T-helper 2 cell (primary cell): Measurements from ENCODE around the gene MIA.
A peak's percentile ranks its signal among the peaks of the same experiment; 100 is the strongest.
"Not testable (repeated sequence)": the region's sequence is repeated elsewhere in the genome, so short reads cannot be mapped to it uniquely, and the experiment has no call there.

Experiments
- DNase-seq, 5 experiments: peaks; one replicate each; pipeline versions ENCODE4 v3.0.0 to v3.0.0-alpha.2; 2012 to 2022

MIA gene

DNA sequence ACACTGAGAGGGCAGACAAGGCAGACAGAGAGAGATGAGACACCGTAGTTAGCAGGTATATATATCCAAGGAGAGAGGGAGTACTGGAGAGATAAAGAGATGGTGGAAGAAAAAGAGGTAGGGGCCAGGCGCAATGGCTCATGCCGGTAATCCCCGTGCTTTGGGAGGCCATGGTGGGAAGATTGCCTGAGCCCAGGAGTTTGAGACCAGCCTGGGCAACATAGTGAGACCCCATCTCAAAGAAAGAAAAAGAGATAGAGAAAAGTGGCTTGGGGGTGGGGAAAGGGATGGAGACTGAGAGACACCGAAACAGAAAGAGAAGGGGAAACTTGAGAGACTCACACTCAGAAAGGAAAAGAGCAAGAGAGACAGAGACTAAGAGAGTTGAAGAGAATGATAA is 5.3 kb downstream of the MIA start:
- DNase-seq: no peak

DNA sequence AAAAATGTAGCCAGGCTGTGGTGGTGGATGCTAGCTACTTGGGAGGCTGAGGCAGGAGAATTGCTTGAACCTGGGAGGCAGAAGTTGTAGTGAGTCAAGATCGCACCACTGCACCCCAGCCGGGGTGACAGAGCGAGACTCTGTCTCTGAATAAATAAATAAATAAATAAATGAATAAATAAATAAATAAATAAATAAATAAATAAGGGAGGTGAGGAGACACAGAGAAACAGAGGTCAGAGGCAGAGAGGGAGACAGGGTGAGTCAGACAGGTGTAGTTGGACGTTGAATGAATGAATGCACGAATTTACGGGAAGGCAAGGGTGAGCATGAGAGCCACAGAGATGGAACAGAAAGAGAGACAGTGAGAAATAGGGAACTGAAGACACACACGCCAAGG is 5.8 kb downstream of the MIA start:
- no peak for DNase-seq

DNA sequence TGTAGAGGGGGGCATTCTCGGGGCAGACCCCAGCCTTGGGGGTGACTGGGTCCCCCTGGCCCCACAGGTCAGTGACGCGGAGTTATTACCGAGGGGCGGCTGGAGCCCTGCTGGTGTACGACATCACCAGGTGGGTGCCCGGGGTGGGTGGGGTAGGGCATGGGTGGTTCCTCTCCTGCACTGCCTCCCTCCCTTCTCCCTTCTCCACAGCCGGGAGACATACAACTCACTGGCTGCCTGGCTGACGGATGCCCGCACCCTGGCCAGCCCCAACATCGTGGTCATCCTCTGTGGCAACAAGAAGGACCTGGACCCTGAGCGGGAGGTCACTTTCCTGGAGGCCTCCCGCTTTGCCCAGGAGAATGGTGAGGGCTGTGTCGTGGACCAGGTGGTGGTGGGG is 8.4 kb downstream of the MIA start:
- DNase-seq: no peak

DNA sequence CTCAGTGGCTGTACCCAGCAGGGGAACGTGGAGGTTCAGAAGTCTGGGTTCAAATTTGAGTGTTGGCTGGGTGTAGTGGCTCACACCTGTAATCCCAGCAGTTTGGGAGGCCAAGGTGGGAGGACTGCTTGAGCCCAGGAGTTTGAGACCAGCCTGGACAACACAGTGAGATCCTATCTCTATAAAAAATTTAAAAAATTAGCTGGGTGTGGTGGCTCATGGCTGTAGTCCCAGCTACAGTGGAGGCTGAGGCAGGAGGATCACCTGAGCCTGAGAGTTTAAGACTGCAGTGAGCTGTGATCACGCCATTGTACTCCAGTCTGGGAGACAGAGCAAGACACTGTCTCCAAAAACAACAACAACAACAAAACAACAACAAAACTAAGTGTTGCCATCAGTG is 8.8 kb downstream of the MIA start:
- not testable (repeated sequence) for DNase-seq

DNA sequence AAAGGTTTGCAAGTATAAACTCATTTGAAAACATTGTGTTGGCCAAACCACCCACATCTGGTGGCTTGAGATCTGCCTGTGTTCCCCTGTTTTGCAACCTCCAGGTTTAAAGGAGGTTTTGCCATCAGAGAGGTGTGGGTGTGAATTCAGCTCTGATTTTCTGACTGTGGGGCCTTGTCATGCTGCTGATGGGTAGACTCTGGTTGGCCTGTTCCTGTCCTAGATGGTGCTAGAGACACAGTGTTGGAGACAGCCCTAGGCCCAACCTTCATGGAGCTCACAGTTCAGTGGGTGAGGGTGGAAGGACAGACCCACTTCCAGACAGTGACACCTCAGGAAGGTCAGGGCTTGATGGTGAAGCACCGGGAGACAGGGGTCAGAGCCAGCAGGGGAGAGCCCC is 10.2 kb downstream of the MIA start:
- DNase-seq: peak in 1 of 5 experiments; percentile 30

DNA sequence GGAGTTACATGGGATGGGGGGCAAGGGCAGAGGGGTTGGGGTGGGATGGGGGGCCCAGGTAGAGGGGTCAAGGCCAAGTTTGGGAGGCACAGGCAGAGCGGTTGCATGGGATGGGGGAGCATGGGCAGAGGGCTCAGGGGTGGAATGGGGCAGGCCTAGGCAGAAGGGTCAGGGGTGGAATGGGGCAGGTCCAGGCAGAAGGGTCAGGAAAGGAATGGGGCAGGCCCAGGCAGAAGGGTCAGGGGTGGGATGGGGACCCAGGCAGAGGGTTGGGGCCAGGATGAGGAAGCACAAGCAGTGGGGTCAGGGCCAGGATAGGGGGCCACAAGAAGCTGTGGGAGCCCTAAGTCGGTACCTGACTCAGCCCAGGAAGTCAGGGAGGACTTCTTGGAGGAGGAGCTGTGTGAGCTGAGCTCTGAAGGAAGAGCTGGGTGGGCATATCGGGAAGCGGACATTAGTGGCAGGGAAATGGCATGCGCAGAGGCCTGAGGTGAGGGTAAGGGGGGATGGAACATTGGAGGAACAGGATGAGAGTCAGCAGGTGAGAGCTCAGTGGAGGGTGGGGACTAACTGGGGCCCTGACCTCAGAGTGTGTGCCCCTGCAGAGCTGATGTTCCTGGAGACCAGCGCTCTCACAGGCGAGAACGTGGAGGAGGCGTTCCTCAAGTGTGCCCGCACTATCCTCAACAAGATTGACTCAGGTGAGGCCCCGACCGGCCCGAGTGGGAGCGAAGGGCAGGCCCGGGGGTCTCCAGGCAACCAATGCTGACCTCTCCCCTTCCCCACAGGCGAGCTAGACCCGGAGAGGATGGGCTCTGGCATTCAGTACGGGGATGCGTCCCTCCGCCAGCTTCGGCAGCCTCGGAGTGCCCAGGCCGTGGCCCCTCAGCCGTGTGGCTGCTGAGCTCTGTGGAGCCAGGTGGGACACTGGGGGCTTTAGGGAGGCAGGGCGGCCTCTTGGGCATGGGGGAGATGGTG is 11.0 kb downstream of the MIA start:
- no peak for DNase-seq

DNA sequence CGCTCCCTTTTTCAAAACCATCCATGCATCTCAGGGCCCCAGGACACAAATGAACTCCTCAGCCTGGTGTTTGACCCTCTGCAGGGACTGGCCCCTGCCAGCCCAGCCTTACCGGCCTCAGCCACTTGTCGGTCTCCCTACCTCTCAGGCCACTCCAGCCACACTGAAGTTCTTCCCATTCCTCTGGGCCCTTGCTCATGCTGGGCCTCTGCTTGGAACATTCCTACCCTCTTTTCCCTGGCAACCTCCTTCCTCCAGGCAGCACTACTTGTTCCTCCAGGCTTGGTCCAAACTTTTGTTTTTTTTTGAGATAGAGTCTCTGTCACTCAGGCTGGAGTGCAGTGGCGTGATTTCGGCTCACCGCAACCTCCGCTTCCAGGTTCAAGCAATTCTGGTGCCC is 16.0 kb downstream of the MIA start:
- no peak for DNase-seq

DNA sequence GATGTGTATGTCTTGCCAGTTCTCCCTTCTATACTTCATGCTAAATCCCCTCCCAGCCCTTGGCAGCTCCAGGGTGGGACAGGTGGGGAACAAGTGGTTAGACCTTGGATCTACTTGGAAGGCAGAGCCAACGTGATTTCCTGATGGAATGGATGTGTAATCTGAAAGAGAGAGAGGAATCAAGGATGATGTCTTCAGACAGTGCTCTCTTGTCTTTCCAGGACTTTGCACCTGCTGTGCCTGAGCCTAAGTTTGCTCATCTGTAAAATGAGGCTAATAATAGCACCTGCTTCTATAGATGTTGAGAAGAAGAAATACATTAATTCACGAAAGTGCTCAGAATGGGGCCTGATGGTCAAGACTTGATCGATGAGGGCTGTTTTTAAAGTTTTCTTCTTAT is 16.7 kb downstream of the MIA start:
- no peak for DNase-seq

DNA sequence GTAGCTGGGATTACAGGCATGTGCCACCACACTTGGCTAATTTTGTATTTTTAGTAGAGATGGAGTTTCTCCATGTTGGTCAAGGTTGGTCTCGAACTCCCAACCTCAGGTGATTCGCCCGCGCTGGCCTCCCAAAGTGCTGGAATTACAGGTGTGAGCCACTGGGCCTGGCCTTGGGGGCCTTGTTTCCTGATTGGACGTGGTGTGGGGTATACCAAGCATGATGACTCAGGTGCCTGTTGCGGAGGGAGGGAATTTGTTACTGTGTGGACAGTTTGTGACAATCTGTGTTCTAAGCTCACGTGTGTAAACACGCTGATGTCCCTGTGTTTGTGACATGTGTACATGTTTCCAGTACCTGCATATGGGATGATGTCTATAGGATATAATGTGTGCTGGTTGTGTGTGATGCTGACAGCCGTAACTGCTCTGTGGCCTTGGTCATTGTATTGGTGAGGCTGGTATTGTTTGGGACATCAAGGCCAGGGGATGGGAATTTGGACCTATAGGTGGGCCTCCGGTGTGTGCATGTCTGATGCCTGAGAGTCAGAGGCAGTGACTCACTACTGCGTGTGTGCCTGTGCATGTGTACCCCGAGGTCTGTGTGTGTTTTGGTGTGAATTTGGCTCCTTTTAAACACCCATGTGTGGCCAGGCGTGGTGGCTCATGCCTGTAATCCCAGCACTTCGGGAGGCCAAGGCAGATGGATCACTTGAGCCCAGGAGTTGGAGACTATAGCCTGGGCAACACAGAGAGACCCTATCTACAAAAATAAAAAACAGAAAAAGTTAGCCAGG is 22.0 kb downstream of the MIA start:
- DNase-seq: no peak

DNA sequence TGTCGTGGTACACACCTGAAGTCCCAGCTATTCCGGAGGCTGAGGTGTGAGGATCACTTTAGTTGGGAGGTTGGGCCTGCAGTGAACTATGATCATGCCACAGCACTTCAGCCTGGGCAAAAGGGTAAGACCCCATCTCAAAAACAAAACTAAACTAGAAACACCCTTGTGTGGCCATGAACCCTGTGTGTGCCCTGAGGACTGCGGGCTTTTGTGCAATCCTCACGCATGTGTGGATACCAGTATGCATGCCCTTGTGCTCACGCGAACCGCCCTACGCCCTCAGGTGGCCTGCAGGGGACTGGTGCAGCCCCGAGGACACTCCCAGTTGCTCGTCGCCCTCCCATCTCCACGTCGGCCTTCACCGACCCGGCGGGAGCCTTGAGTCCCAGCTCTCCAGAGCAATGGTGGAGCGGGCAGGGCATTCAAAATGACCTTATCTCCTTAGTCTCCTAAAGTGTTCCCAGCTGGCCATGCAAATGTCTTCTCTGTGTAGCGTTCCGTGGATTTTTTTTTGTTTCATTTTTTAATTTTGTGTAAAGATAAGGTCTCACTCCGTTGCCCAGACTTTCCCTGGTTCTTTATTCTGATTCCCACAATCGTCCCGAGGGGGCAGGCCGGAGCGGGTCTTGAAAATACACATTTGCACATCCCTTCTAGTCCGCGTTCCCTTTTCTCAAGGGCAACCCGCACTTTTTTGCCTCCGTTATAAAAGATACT is 22.8 kb downstream of the MIA start:
- peak; percentile 39 to 92 (median 56) for DNase-seq

DNA sequence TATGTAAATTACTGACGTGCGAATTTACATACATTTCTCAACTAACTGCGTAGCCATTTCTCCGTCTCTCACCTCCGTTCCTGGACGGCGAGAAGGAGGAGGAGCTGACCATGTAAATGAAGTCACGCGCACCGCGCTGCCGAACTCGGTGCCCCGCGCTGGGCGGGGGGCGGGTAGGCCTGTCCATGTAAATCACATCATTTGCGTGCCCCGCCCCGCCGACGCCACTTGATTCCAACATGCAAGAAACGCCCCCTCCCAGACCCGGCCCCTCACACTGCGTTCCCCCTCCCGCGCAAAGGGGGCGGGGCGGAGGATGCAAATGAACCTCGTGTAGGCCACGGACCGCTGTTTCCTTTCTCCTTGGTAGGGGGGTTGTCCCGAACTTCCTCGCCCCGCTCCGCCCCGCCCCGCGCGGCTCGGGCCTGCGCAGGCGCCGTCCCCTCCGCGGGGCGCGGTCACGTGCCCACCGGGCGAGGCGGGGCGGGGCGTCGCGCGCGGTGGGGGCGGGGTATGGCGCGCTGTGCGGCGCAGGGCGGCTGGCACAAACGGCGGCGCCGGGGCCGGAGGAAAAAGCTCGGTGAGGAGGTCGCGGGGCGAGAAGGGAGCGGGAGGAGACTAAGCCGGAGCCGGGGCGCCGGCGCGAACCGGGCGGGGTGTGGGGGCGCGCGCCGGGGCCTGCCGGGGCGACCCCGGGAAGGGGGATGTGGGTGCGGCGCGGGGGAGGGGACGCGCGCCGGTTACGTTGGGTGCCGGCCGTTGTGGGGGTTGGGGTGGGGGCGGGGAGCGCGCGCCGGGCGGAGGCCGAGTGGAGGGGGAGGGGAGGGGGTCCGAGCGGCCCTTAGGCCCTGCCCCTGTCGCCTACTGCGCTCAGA is 23.6 kb downstream of the MIA start, which contains the start of gene EGLN2:
Gene EGLN2, plus strand, starts transcription at position 509 of the 875 bp plus-strand sequence. CDS start 1,382 bp downstream, outside the sequence.
- peak; percentile 100 for DNase-seq

DNA sequence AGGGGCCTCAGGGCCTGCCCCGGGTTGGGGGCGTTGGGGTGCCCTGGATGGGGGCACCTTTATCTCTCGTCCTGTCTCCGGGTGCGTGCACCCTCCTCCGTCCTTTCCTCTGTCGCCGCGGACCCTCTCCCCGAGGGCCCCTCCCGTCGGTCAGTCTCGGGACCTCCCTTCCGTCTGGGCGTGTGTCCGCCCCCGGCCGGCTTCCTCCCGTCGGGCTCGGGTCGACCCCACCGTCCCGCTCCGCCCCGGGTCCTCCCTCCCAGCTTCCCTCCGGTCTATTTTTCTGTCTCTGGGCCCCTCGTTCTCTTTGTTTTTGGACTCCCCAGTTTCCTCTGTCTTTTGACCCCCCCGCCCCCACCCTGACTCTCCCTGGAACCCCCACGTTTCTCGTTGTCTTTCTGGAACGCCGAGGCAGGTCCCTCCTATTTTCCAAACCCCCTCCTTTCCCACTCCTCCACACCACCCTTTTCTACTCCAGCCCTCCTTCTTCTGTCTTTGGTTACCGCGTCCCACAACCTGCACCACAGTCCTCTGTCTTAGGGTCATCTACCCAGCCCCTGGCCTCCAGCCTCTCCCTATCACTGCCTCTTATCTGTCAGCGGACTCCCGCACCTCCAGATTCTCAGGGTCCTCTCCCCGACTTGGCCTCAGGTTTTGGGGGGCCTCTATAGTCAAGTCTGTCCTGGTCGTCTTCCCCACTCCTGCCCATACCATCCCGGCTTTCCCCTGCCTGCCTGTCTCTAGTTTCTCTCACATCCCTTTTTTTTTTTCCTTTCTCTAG is 24.4 kb downstream of the MIA start:
- no peak for DNase-seq

DNA sequence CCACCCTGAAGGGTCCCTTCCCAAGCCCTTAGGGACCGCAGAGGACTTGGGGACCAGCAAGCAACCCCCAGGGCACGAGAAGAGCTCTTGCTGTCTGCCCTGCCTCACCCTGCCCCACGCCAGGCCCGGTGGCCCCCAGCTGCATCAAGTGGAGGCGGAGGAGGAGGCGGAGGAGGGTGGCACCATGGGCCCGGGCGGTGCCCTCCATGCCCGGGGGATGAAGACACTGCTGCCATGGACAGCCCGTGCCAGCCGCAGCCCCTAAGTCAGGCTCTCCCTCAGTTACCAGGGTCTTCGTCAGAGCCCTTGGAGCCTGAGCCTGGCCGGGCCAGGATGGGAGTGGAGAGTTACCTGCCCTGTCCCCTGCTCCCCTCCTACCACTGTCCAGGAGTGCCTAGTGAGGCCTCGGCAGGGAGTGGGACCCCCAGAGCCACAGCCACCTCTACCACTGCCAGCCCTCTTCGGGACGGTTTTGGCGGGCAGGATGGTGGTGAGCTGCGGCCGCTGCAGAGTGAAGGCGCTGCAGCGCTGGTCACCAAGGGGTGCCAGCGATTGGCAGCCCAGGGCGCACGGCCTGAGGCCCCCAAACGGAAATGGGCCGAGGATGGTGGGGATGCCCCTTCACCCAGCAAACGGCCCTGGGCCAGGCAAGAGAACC is 25.1 kb downstream of the MIA start:
- DNase-seq: peak in 1 of 5 experiments; percentile 30

DNA sequence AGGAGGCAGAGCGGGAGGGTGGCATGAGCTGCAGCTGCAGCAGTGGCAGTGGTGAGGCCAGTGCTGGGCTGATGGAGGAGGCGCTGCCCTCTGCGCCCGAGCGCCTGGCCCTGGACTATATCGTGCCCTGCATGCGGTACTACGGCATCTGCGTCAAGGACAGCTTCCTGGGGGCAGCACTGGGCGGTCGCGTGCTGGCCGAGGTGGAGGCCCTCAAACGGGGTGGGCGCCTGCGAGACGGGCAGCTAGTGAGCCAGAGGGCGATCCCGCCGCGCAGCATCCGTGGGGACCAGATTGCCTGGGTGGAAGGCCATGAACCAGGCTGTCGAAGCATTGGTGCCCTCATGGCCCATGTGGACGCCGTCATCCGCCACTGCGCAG is 25.7 kb downstream of the MIA start:
- no peak for DNase-seq

DNA sequence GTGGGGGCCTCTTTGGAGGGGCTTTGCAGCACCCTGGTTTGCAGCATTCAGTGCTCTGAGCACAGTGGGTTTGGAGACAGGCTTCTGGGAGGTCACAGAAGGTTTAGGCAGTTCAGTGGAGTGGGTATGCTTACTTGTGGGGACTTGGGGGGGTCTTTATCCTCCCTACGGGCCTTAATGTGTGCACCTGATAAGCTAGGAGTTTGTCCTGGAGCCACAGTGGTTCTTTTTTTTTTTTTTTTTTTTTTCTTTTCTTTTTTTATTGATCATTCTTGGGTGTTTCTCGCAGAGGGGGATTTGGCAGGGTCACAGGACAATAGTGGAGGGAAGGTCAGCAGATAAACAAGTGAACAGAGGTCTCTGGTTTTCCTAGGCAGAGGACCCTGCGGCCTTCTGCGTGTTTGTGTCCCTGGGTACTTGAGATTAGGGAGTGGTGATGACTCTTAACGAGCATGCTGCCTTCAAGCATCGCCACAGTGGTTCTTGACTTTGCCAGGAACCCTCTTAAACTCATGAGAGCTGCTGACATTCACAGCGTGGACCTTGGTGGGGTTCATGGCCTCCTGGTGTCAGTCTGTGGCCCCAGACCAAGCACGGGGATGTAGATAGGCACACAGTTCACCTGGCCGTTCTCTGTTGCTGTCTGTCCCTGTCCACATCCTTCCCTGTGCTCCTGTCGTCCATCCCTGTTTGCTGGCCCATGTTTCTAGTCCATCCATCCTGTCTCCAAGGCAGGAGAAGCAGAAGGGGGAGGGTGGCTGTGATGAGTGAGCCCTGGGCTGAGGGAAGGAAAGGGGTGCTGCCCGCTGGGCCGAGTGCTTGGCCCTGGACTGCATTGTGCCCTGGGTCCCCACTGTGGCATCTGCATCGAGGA is 26.3 kb downstream of the MIA start:
- no peak for DNase-seq

DNA sequence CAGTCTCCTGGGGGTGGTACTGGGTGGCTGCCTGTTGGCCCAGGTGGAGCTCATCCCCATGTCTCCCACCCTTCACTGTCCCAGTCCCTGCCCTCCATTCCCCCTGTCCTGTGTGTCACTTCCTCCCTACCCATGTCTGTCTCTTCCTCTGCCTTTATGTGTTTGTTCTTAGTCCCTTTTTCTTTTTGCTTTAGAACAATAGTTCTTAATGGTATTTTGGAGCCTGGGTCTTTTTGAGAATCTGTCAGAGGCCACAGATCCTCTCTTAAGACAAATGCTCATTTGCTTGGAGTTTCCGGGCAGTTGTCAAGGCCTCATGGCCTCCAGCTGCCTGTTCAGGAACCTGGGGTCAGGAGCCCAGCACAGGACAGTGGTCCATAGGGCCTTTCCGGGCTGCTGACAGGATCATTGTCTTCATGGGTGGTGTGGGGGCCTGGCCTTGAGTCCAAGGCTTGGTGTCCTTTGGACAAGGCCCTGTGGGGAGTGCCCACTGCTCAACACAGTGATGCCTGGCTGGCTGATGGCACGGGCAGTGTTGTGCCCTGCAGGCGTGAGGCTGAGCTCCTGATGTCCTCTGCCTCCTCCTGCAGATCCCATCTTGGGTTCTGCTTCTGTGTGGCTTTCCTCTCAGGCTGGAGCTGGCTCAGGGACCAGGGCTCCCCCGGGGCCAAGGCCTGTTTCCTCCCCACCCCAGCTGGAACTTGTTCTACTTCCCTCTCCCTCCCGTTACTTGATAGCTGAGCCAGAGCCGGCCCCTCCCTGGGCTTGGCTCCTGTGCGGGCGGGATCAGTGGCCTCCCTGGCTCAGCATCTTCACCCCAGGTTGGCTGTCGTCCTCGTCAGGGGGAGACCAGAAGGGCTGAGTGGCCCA is 27.2 kb downstream of the MIA start:
- no peak for DNase-seq

DNA sequence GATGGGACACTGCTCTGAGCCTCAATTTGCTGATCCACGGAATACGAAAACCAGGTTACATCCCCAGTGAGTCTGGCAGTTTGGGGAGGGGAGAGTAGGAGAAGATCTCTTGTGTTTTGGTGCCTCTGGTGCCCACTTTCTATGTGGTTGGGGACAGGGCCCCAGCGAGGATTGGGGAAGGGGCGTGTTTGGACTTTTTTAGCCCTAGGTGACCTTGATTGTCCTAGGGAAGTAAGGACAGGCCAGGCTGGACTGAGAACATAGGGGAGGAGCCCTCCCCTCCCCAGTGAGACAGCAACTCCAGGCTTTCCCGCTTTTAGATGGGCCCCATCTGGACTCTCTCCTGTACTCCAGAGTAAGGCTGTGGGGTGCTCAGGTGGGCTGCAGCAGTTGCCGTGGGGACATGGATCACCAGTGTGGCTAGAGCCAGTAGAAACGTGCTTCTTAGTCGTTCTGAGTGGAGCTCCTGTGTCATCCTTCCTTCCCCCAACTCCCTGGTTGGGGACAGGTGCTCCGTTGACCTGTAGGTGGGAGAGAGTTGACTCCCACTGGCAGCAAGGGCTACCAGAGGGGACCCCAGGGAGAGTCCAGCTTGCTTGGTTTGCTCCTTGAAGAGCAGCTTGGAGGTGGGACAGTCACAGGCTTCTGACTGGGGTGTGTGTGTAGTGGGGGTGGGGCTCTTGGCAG is 28.0 kb downstream of the MIA start:
- DNase-seq: no peak
